NCI-H1694 treated with DMSO at 0.1 percent for 48 hours (cell line): ENCODE measurements around the gene PTGES3L.
"Not testable (repeated sequence)": the region's sequence is repeated elsewhere in the genome, so short reads cannot be mapped to it uniquely, and the experiment has no call there.

ENCODE experiments used
- DNase-seq: peaks from one replicate; lab custom pipeline; 2025; lab: John Stamatoyannopoulos, UW

The PTGES3L gene

GRCh38 chr17:42980274-42980765 lies 440 bp upstream of the PTGES3L start, which contains the start of gene RUNDC1:
RUNDC1 (plus strand) TSS chr17:42980565; CDS start chr17:42980577, 12 bp downstream.
- peak; percentile 57 for DNase-seq

- DNase-seq, result not testable (repeated sequence)
Observed at GRCh38 chr17:42975701-42976100, 4.2 kb downstream of the PTGES3L start.

DNA sequence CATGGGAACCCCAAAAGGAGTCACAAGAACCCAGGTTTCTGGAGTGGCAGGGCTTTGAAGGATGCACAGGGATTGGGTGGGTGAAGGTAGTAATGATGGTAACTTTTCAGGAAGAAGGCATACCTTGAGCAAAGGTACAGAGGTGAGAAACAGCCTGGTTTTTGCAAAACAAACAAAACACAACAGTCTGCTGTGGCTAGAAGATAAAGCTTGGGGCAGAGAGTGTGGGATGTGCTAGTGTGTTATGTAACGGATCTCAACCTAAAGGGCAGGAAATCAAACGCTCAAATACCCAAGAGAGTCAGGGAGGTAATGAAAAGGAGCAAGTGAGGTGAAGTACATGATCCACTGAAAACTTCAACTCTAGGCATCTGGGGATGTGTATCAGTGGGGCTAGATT lies 4.6 kb downstream of the PTGES3L start:
- DNase-seq, result no peak

DNA sequence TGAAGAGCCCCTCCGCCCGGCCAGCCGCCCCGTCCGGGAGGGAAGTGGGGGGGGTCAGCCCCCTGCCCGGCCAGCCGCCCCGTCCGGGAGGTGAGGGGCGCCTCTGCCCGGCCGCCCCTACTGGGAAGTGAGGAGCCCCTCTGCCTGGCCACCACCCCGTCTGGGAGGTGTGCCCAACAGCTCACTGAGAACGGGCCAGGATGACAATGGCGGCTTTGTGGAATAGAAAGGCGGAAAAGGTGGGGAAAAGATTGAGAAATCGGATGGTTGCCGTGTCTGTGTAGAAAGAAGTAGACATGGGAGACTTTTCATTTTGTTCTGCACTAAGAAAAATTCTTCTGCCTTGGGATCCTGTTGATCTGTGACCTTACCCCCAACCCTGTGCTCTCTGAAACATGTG lies 6.6 kb downstream of the PTGES3L start:
- not testable (repeated sequence) for DNase-seq

DNA sequence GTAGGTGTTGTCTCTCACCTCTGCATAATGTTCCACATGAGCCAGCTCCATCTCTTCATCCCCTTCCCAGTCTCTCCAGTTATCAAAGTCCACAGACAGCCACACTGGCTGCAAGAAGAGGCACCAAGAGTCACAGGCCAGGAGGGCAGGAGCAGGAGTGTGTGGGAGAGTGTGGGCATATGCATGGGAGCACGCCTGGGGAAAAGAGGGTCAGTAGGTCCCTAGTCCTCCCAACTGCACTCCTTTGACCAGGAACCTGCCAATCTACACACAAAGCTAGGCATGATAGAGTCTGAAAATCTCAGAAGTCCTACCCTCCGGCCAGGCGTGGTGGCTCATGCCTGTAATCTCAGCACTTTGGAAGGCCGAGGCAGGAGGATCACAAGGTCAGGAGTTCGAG lies 8.3 kb downstream of the PTGES3L start:
- no peak for DNase-seq

DNA sequence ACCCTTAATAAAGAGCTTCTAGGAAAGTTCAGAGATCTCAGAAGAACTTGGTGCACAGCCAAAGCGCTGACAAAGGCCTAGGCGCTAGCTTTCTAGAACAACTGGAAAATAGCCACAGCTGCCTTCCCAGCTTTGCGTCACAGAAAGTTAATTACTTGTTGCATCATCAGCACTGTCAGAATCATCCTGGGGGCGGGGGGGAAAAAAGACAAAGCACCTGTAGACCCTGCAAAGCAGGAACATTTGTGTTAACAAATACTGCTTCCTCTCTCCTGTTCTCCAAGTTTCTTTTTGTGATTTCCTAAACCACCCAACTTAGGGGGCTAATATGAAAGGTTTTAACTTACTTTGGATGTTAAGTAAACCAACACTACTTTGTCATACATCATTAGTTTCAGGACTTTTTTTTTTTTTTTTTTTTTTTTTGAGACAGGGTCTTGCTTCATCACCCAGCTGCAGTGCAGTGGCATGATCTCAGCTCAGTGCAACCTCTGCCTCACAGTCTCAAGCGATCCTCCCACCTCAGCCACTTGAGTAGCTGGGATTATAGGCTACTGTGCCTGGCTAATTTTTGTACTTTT lies 10.8 kb downstream of the PTGES3L start:
- DNase-seq, result no peak

GRCh38 chr17:42967925-42968324 lies 12.0 kb downstream of the PTGES3L start:
- DNase-seq, result no peak

DNA sequence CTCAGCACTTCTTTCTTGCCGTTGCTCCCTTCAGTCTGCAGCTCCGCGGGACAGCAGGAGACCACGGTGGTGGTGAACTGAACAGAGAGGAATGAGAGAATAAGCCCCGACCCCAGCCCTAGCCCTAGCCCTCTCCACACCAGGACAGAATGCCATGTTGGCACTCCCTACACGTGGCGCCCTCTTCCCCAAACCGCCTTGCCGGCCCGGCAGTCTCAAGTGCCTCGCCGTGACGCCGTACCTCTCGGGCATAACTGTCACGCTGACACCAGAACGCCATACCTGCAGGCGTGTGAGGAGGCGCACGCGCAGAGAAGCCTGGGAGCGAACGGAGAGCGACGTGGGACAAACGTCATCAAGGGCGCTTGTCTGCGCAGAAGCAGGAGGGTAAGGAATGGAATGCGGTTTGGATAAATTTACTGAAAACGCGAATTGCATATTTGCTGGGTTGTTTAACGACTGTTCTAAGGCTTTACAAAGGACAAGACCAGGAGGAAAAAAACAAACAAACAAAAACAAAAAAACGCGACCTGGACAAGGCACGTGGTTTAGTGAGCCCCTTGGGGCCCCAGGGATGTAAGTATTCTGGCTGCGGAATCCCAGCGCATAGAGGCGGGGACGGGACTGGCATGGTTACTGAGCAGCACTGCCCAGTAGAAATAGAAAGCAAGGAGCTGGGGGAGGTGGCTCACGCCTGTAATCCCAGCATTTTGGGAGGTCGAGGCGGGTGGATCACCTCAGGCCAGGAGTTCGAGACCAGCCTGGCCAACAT lies 15.5 kb downstream of the PTGES3L start, which contains the start of gene AARSD1:
AARSD1 (minus strand) TSS at position 294 of the 772 bp plus-strand sequence; CDS start at position 280, 14 bp downstream.
- peak; percentile 89 for DNase-seq

DNA sequence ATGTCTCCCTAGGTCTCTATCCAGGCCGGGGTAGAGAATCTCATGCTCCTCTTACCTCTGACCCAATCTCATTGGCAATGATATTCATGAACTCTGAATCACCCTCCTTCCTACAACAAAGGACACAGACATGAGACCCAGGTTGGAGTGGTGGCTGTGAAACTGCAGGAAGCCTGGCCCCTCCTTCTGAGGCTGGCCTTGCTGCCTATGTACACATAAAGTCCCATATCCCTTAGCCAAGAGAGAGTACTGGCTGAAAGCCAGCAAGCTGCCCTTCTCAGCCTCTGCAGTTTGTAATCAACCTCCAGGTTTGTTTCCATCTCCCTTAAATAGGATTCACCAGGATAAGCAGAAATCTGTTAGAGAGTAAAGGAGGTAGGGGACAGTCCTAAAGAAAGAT lies 26.2 kb downstream of the PTGES3L start:
- no peak for DNase-seq

GRCh38 chr17:42950044-42950783 lies 29.7 kb downstream of the PTGES3L start:
- no peak for DNase-seq

- DNase-seq, result no peak
Observed at GRCh38 chr17:42946812-42947211, 33.1 kb downstream of the PTGES3L start.

DNA sequence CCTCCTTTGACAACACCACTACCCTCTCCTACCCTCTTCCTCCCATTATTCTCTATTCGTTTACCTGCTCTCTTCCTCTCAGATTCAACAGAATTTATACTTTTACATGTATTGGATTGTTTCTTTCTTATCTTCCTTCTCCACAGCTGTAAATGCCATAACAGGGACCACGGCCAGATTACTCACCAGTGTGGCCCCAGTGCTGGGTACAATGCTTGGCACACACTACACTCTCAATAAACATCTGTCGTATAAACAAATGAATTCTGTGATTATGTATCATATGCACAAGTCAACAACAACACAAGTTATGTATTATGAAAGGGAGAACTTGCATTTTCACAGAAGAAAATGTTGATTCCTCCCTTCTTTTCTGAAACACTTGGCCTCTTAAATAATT lies 35.7 kb downstream of the PTGES3L start:
- no peak for DNase-seq

- DNase-seq, result peak; percentile 54
Observed at GRCh38 chr17:42937712-42938596, 41.9 kb downstream of the PTGES3L start.

DNA sequence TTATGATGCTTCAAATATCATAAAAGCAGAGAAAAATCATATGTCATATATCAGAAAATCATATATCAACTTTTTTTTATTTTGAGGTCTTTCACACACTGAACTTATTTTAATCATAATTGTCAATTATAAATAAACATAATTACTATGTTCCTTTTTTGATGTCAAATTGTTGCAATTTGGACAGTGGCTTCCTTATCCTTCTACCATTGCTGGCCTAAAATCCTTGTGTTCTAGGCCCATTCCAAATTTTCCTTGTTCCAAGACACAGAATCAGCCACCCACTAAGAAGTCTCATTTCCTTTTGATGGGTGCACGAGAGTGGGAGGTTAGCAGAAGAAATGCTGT lies 50.4 kb downstream of the PTGES3L start:
- no peak for DNase-seq

DNA sequence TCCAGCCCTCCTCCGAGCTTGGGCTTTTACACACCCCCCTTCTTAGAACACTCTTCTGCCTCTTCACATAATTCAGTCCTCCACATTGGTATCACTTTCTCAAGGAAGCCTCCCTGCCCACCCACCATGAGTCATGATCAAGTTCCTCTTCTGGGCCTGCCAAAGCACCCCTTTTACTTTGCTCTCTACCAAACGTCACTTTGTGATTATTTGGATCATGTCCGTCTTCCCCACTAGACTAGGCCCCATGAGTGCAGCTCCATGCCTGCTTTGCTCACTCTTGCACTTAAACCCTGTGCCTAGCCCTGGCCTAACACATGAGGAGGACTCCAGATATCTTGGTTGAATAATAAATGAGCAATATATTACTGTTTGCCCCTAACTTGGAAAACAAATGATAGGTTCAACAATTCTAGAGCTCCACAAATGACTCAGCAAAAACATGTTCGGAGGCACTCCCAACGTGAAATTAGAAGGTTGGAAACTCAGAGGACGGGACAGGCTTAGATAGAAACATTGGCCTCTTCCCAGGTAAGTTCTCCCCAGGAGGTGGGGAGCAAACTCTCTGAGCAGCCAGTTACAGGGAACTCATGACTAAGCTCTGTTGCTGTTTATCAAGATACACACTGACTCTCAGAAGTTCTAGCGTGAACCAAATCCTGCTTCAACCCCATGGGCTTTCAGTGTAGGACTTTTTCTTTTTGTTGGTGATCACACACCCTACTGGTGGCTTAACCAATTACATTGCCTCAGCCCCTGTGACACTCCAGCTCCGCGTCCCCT lies 51.0 kb downstream of the PTGES3L start:
- peak; percentile 10 for DNase-seq

DNA sequence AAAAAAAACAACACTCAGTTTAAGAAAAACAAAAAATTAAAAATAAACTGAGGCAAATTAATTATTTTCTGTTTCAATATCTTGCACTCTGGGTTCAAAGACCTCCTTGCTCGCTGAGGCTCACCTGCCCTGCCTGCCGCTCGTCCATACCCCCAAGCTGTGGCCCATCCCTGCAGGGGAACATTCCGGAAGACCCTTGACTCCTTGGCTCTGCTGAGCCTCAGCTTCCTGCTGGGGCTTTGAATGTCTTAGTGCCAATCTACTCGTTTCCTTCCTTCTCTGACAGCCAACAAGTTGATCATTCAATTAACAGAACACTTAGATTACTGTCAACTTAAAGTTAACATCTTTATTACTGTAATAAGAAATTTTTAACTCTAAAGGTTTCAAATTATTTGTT lies 55.0 kb downstream of the PTGES3L start:
- DNase-seq, result no peak

DNA sequence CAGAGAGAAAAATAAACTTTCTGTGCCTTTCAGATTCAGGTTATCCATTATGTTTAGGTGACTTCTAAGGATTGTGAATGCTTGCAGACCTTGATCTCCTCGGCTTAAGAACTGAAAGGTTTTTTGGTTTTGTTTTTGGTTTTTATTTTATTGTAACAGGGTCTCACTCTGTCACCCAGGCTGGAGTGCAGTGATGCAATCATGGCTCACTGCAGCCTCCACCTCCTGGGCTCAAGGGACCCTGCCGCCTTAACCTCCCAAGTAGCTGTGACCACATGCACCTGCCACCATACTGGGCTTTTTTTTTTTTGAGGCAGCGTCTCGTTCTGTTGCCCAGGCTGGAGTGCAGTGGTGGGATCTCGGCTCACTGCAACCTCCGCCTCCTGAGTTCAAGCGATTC lies 56.4 kb downstream of the PTGES3L start:
- not testable (repeated sequence) for DNase-seq

DNA sequence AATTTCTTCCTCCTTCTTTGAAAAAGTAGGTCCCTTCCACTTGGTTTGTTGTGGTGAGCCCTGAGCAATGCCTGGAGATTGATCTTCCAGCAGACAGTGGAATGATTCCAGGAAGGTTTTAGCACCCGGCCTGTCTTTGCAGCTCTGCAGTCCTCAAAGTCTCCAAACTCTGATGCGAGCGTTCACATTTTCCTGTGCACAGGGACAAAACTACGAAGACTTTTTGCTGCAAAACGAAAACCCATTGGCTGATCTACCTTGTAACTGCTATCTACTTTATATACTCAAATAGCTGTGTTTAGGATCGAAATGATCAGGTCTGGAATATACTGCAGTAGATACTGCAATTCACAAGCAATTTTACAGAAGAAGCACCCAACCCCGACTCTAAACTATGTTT lies 57.6 kb downstream of the PTGES3L start:
- DNase-seq, result no peak

- no peak for DNase-seq
Observed at GRCh38 chr17:42920922-42921321, 59.0 kb downstream of the PTGES3L start.

DNA sequence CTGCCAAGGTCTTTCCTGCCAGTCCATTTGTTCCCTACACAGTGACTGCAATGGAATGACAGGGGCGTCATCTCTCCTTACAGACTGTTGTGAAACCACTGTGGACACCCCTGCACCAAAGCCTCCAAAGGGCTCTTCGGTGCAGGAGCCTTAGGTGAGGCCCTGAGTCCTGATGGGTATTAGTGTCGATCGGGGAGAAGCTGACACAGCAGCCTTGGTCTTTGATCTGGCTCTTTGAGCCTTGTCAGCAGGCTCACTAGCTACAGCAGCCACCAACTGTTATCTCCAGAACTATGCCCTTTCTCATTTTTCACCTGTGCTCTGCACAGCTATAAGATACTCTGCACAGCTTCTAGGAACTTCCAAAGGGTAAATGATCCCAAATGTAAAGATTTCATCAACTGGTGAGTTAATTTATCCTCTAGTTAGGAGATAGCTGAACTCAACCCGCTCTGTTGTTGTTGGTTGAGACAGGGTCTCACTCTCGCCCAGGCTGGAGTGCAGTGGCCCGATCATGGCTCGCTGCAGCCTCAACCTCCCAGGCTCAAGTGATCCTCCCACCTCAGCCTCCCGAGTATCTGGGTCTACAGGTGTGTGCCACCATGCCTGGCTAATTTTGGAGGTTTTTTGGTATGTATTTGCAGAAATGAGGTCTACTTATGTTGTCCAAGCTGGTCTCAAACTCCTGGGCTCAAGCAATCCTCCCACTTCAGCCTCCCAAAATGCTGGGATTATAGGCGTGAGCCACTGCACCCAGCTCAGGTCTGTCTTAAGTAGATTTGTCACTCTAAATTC lies 59.6 kb downstream of the PTGES3L start:
- DNase-seq, result no peak
